Prostate gland (tissue), 2 donors: ENCODE results near the gene PLXDC2. TPM values are rescaled to one million over a fixed set of nuclear protein-coding genes. Genes with fewer than 3 reads are reported as not detected.
A peak's percentile ranks its signal among the peaks of the same experiment; 100 is the strongest.

Source experiments
- DNase-seq: peaks from one replicate; pipeline ENCODE4 v3.0.0-alpha.2; 2019; ENCODE audit warnings: low spot score
- H3K27ac ChIP-seq, 2 donors: fragments of 200-600 bp; sonication (generic); 2 replicates each; pipeline ENCODE4 v1.5.1; 2017 to 2019
- H3K27me3 ChIP-seq: fragments of 200-600 bp; sonication (generic); replicated peaks from 2 replicates; pipeline ENCODE4 v1.5.1; 2019; ENCODE audit not compliant: insufficient read depth
- H3K36me3 ChIP-seq, 2 donors: fragments of 200-600 bp; sonication (generic); 1 replicate in 1 of 2; 2 replicates in 1 of 2; pipeline versions ENCODE4 v1.5.1 to v1.8.1; 2017 to 2019
- H3K4me1 ChIP-seq: fragments of 200-600 bp; sonication (generic); replicated peaks from 2 replicates; pipeline ENCODE4 v1.5.1; 2019
- H3K4me3 ChIP-seq, 2 donors: fragments of 200-600 bp; sonication (generic); 2 replicates each; pipeline ENCODE4 v1.5.1; 2017 to 2019
- H3K9me3 ChIP-seq: fragments of 200-600 bp; sonication (generic); 2 replicates; pipeline ENCODE4 v1.5.1; 2017
- CTCF ChIP-seq, 4 experiments: fragments of 200-600 bp in 2 of 4; fragments of 450-650 bp in 2 of 4; sonication (generic) in 2 of 4; IDR thresholded peaks; 1 replicate in 3 of 4; 2 replicates in 1 of 4; pipeline ENCODE4 v1.5.1; 2016 to 2019; ENCODE audit warnings: antibody characterized with exemption in 4 of 4, mild to moderate bottlenecking in 2 of 4, moderate library complexity in 2 of 4
- POLR2A ChIP-seq: fragments of 450-650 bp; IDR thresholded peaks from one replicate; pipeline ENCODE4 v1.6.1; 2016; ENCODE audit warnings: antibody characterized with exemption, mild to moderate bottlenecking
- POLR2AphosphoS5 ChIP-seq: sonication (generic); formaldehyde crosslinking; IDR thresholded peaks from one replicate; pipeline ENCODE4 v1.6.1; 2017; ENCODE audit warnings: antibody characterized with exemption
- WGBS: methylation state at CpG from one replicate; pipeline ENCODE4 v1.1.5; 2018; 5-methylcytosine and 5-hydroxymethylcytosine counted together
- intact Hi-C: fragments of 100-400 bp; cut with DNase I; formaldehyde crosslinking; loops from one replicate; pipeline ENCODE4 v1.14.2; 2022
- total RNA-seq, 2 donors: library from RNA; depleted of rRNA; stranded (reverse); fragments of >200 nt; gene quantifications; one replicate each; pipeline ENCODE4 v1.1.0, GENCODE V29; 2016

PLXDC2 gene
- total RNA-seq, 2 donors from 2014 or later: 19.6 to 83.6 TPM

GRCh38 chr10:19778996-19779395 lies 37.2 kb upstream of the PLXDC2 start:
- no peak overlapping the region for H3K4me3 ChIP-seq
- no peaks in the 10 kb centered on the region for H3K9me3 ChIP-seq
- no peaks in the 10 kb centered on the region for H3K4me1 ChIP-seq
- no peaks in the 10 kb centered on the region for H3K36me3 ChIP-seq
- TF ChIP-seq CTCF (IDR thresholded peaks at IDR 0.05): no peak
- TF ChIP-seq POLR2AphosphoS5: no peak
- TF ChIP-seq POLR2A: no peak
- WGBS: 60% methylated on average over 2 of the region's 2 CpGs
- H3K27me3 ChIP-seq: no peaks in the 10 kb centered on the region
- intact Hi-C loops: no loop called here
- no peak overlapping the region for H3K27ac ChIP-seq
- DNase-seq: no peak

- Histone ChIP-seq H3K36me3 (no peaks in the 10 kb centered on the region), H3K4me1 (no peaks in the 10 kb centered on the region), H3K4me3 (no peak overlapping the region), H3K9me3 (no peaks in the 10 kb centered on the region), H3K27me3 (no peaks in the 10 kb centered on the region), H3K27ac (no peak overlapping the region)
- no peak for DNase-seq
- intact Hi-C loops: no loop called here
- WGBS: 61% methylated on average over 6 of the region's 6 CpGs
- TF ChIP-seq POLR2A: no peak
- no peak for TF ChIP-seq CTCF (IDR thresholded peaks at IDR 0.05)
- TF ChIP-seq POLR2AphosphoS5: no peak
Observed at GRCh38 chr10:19782430-19783089, 33.7 kb upstream of the PLXDC2 start.

- 91% methylated on average over 4 of the region's 4 CpGs for WGBS
- Histone ChIP-seq H3K4me3 (no peak overlapping the region), H3K27me3 (no peaks in the 10 kb centered on the region), H3K4me1 (no peaks in the 10 kb centered on the region), H3K27ac (no peak overlapping the region), H3K9me3 (no peaks in the 10 kb centered on the region), H3K36me3 (no peaks in the 10 kb centered on the region)
- intact Hi-C loops: no loop called here
- no peak for DNase-seq
- TF ChIP-seq CTCF (IDR thresholded peaks at IDR 0.05) (no peak), POLR2A (no peak), POLR2AphosphoS5 (no peak)
Observed at GRCh38 chr10:19783721-19784120, 32.5 kb upstream of the PLXDC2 start.

GRCh38 chr10:19785366-19785765 lies 30.9 kb upstream of the PLXDC2 start:
- no peak for DNase-seq
- Histone ChIP-seq H3K27me3 (no peaks in the 10 kb centered on the region), H3K9me3 (no peaks in the 10 kb centered on the region), H3K4me1 (no peaks in the 10 kb centered on the region), H3K4me3 (no peak overlapping the region), H3K27ac (no peak overlapping the region), H3K36me3 (no peaks in the 10 kb centered on the region)
- 31% methylated on average over 3 of the region's 3 CpGs for WGBS
- intact Hi-C loops: no loop called here
- TF ChIP-seq CTCF (IDR thresholded peaks at IDR 0.05) (no peak), POLR2A (no peak), POLR2AphosphoS5 (no peak)

- WGBS: 21% methylated on average over 3 of the region's 3 CpGs
- Histone ChIP-seq H3K27ac (no peak overlapping the region), H3K9me3 (no peaks in the 10 kb centered on the region), H3K27me3 (no peaks in the 10 kb centered on the region), H3K4me3 (no peak overlapping the region), H3K4me1 (no peaks in the 10 kb centered on the region), H3K36me3 (no peaks in the 10 kb centered on the region)
- peak in 3 of 4 experiments; percentile 60 to 72 (median 61) for TF ChIP-seq CTCF (IDR thresholded peaks at IDR 0.05)
- no peak for TF ChIP-seq POLR2AphosphoS5
- no peak for TF ChIP-seq POLR2A
- intact Hi-C loops: no loop called here
- peak; percentile 14 for DNase-seq
Observed at GRCh38 chr10:19788075-19788686, 28.1 kb upstream of the PLXDC2 start.
